RWPE1 (cell line): Measurements from ENCODE around the gene MIPOL1.

Experiments
- CTCF ChIA-PET: fragments of 350-600 bp; sonication (Branson Sonifier 250); formaldehyde crosslinking; extraction: SDS; loops from one replicate; lab custom pipeline; 2021; lab: Yijun Ruan, JAX
- POLR2A ChIA-PET: fragments of 400-600 bp; formaldehyde crosslinking; extraction: SDS; loops from one replicate; lab custom pipeline; 2020; ENCODE audit warnings: antibody characterized with exemption; ENCODE audit not compliant: low non-redundant PET; lab: Yijun Ruan, JAX
- DNase-seq: peaks from one replicate; pipeline ENCODE4 v3.0.0; 2012; ENCODE audit warnings: low spot score
- H3K27ac ChIP-seq: fragments of 450-650 bp; 2 replicates; pipeline ENCODE4 v1.5.1; 2017
- TF ChIP-seq, protein P1 (sequence below): fragments of 450-650 bp; conservative IDR thresholded peaks from 2 replicates; pipeline ENCODE4 v1.5.1; 2017; ENCODE audit warnings: low read depth, mild to moderate bottlenecking

The MIPOL1 gene

DNA sequence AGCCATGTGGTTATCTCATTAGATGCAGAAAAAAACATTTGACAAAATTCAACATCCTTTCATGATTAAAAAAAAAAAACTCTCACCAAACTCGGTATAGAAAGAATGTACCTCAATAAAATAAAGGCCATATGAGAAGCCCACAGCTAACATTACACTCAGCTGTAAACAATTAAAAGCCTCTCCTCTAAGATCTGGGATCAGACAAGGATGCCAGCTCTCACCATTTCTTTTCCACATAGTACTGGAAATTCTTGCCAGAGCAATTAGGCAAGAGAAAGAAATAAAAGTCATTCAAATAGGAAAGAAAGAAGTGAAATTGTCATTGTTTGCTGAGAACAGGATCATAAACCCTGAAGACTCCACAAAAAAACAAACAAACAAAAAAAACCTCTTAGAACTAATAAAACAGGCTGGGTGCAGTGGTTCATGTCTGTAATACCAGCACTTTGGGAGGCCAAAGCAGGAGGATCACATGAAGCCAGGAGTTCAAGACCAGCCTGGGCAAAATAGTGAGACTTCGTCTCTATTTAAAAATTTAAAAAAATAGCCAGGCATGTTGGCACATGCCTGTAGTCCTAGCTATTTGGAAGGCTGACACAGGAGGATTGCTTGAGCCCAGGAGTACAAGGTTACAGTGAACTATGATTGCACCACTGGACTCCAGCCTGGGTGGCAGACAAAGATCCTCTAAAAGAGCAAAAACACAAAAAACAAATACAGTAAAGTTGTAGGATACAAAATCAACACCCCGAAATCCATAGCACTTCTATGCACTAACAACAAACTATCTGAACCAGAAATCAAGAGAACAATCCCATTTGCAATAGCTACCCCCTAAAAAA, 282.9 kb downstream of the MIPOL1 start:
- no peak for DNase-seq
- CTCF ChIA-PET = interaction anchor here (0.6 to 0.7 kb wide), 2 partner anchors 20 to 28 kb away, joined by 3 to 4 read pairs; no protein-coding TSS in a partner anchor
- TF ChIP-seq, protein P1, sequence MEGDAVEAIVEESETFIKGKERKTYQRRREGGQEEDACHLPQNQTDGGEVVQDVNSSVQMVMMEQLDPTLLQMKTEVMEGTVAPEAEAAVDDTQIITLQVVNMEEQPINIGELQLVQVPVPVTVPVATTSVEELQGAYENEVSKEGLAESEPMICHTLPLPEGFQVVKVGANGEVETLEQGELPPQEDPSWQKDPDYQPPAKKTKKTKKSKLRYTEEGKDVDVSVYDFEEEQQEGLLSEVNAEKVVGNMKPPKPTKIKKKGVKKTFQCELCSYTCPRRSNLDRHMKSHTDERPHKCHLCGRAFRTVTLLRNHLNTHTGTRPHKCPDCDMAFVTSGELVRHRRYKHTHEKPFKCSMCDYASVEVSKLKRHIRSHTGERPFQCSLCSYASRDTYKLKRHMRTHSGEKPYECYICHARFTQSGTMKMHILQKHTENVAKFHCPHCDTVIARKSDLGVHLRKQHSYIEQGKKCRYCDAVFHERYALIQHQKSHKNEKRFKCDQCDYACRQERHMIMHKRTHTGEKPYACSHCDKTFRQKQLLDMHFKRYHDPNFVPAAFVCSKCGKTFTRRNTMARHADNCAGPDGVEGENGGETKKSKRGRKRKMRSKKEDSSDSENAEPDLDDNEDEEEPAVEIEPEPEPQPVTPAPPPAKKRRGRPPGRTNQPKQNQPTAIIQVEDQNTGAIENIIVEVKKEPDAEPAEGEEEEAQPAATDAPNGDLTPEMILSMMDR = no peak
- no peak overlapping the region for H3K27ac ChIP-seq
- POLR2A ChIA-PET = no interaction called here

DNA sequence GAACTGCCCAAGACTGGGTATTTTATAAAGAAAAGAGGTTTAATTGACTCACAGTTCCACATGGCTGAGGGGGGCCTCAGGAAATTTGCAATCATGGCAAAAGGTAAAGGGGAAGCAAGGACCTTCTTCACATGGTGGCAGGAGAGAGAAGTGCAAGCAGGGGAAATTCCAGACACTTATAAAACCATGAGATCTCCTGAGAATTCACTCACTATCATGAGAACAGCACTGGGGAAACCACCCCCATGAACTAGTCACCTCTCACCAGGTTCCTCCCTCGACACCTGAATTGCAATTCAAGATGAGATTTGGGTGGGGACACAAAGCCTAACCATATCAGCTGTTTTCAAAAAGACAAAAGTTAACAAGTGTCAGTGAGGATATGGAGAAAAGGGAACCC, 284.7 kb downstream of the MIPOL1 start:
- CTCF ChIA-PET = interaction anchor here (0.6 kb wide), 1 partner anchor 594 kb away, joined by 3 read pairs; no protein-coding TSS in a partner anchor

DNA sequence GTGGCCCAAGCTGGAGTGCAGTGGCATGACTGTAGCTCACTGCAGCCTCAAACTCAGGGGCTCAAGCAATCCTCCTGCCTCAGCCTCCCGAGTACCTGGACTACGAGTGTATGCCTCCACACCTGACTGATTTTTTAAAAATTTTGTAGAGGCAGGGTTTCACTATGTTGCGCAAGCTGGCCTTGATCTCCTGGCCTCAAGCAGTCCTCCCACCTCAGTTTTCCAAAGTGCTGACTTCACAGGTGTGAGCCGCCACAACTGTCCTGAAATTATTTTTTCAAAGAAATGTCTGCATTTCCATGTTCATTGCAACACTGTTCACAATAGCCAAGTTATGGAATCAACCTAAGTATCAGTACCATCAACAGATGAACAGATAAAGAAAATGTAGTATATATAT, 285.9 kb downstream of the MIPOL1 start:
- TF ChIP-seq, protein P1 = no peak

More for the DNA sequence above, 284.7 kb downstream of the MIPOL1 start:
- POLR2A ChIA-PET = no interaction called here
- DNase-seq = no peak
- TF ChIP-seq, protein P1 = no peak
- no peak overlapping the region for H3K27ac ChIP-seq

DNA sequence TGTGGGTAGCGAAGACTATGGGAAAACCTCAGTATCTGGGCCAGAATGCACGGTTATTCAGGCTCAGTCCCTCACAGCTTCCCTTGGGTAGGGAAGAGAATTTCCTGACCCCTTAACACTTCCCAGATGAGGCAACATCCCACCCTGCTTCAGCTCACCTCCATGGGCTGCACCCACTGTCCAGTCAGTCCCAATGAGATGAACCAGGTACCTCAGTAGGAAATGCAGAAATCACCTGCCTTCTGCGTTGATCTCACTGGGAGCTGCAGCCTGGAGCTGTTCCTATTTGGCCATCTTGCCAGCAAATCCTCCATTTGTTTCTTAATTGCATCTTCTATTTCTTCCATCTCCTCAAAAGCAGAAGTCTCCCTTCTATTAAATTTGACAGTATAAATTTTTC, 292.9 kb downstream of the MIPOL1 start:
- POLR2A ChIA-PET = no interaction called here
- DNase-seq = no peak
- CTCF ChIA-PET = no interaction called here
- H3K27ac ChIP-seq = no peak overlapping the region
- TF ChIP-seq, protein P1 = no peak

More for the DNA sequence above, 285.9 kb downstream of the MIPOL1 start:
- ChIA-PET POLR2A (no interaction called here), CTCF (interaction anchor here (0.5 kb wide), 1 partner anchor 299 kb away, joined by 3 read pairs; no protein-coding TSS in a partner anchor)
- no peak for DNase-seq
- no peak overlapping the region for H3K27ac ChIP-seq

DNA sequence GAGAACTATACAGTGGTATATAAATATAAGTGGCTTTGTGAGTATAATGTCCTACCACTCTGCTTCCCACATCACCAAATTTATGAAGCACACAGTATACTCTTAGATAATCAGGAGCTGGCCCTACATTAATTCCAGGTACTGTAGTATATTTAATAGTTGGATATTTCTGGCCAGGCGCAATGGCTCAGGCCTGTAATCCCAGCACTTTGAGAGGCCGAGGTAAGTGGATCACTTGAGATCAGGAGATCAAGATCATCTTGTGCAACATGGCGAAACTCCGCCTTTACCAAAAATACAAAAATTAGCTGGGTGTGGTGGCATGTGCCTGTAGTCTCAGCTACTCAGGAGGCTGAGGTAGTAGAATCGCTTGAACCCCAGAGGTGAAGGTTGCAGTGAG, 293.3 kb downstream of the MIPOL1 start:
- ChIA-PET CTCF (interaction anchor here (0.6 kb wide), 1 partner anchor 929 kb away, joined by 3 read pairs; no protein-coding TSS in a partner anchor), POLR2A (no interaction called here)
- DNase-seq = no peak
- H3K27ac ChIP-seq = no peak overlapping the region
- TF ChIP-seq, protein P1 = no peak

DNA sequence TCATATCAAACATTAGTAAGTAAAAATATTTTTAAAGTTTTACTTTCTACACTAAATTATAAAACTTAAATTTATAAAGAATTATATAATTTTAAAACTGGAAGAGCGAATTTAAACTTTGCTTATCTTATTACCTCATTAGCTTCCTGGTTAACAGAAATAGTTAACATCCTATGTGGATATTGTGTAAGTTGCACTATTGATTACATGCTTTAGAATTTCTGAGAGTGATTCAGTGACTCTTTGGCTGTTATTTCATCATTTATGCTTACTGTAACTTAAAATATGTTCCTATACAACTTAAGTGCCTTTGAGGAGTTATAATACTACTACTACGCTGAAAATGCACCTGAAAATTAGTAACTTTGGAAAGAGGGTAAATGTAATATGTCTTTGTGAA, 295.9 kb downstream of the MIPOL1 start:
- TF ChIP-seq, protein P1 = no peak
- ChIA-PET POLR2A (no interaction called here), CTCF (interaction anchor here (0.6 kb wide), 1 partner anchor 45 kb away, joined by 4 read pairs; no protein-coding TSS in a partner anchor)
- H3K27ac ChIP-seq = no peak overlapping the region
- DNase-seq = no peak
